K562 (cell line): Measurements from ENCODE around the gene IFNAR2. TPM values are rescaled to one million over a fixed set of nuclear protein-coding genes. Genes with fewer than 3 reads are reported as not detected.

Experiments
- ATAC-seq: fragments of 200-7000 bp; cut with Tn5 transposase; 3 replicates; pipeline ENCODE4 v1.9.1; 2020; ENCODE audit warnings: moderate library complexity
- BruUV-seq: library from RNA; stranded (reverse); fragments of 400-500 nt; replicated peaks from 2 replicates; lab custom pipeline; 2021; lab: Mats Ljungman, UMichigan
- CTCF ChIA-PET: fragments of 300-600 bp; formaldehyde crosslinking; extraction: SDS; loops from one replicate; lab custom pipeline; 2021; ENCODE audit warnings: low intra/inter-chr PET ratio; lab: Yijun Ruan, JAX
- POLR2A ChIA-PET: fragments of 300-600, 350-650 bp; sonication (Branson Sonifier 250); formaldehyde crosslinking; extraction: SDS; loops from one replicate; lab custom pipeline; 2021; ENCODE audit warnings: antibody characterized with exemption, inconsistent platforms; lab: Yijun Ruan, JAX
- DNase-seq, 4 experiments: peaks; one replicate each; pipeline versions ENCODE4 v3.0.0 to v3.0.0-alpha.2; 2011 to 2018; ENCODE audit warnings: low spot score in 3 of 4, mixed read lengths in 3 of 4; ENCODE audit errors: extremely low read depth in 1 of 4
- FAIRE-seq: peaks from 2 replicates; lab custom pipeline; 2011; peaks lifted over from hg19 to GRCh38; lab: Jason Lieb, UNC
- H2AFZ ChIP-seq: 2 replicates; pipeline ENCODE4 v1.6.0; 2011; ENCODE audit warnings: low read depth, low read length, control low read depth, inconsistent platforms
- H3K27ac ChIP-seq: fragments of 200-600 bp; 3 replicates; pipeline ENCODE4 v1.8.0; 2011; ENCODE audit warnings: low read depth, mild to moderate bottlenecking, control low read depth, inconsistent platforms, low read length, moderate library complexity, mixed read lengths; ENCODE audit errors: extremely low read depth
- H3K27me3 ChIP-seq, 2 experiments: fragments of 300-600 bp in 1 of 2; 2 replicates in 1 of 2; 3 replicates in 1 of 2; pipeline versions ENCODE4 v1.6.0 to v1.8.0; 2011; ENCODE audit warnings: inconsistent platforms in 2 of 2, low read length in 2 of 2, mild to moderate bottlenecking in 1 of 2, mixed read lengths in 1 of 2, moderate library complexity in 1 of 2; ENCODE audit not compliant: control insufficient read depth in 2 of 2, insufficient read depth in 2 of 2
- H3K36me3 ChIP-seq: fragments of 300-600 bp; 3 replicates; pipeline ENCODE4 v1.8.0; 2011; ENCODE audit warnings: mild to moderate bottlenecking, low read length, inconsistent platforms; ENCODE audit not compliant: control insufficient read depth, insufficient read depth
- H3K4me1 ChIP-seq, 2 experiments: fragments of 200-600 bp in 1 of 2; replicated peaks in 1 of 2; 2 replicates in 1 of 2; 3 replicates in 1 of 2; pipeline versions ENCODE4 v1.5.1 to v1.8.0; 2011; ENCODE audit warnings: inconsistent platforms in 2 of 2, low read length in 2 of 2, mild to moderate bottlenecking in 1 of 2, mixed read lengths in 1 of 2, moderate library complexity in 1 of 2; ENCODE audit not compliant: control insufficient read depth in 2 of 2, insufficient read depth in 2 of 2
- H3K4me2 ChIP-seq: 2 replicates; pipeline ENCODE4 v1.6.1; 2011; ENCODE audit warnings: low read length, control low read depth, inconsistent platforms, mixed read lengths; ENCODE audit not compliant: insufficient read depth
- H3K4me3 ChIP-seq: fragments of 200-600 bp; sonication (generic), shearing (Covaris generic); 2 replicates; pipeline ENCODE4 v1.5.1; 2016; ENCODE audit warnings: control low read depth, inconsistent platforms
- H3K79me2 ChIP-seq: fragments of 200-600 bp; 3 replicates; pipeline ENCODE4 v1.8.0; 2011; ENCODE audit warnings: low read length, inconsistent platforms; ENCODE audit not compliant: control insufficient read depth, insufficient read depth
- H3K9ac ChIP-seq, 2 experiments: 2 replicates each; pipeline versions ENCODE4 v1.6.0 to v1.6.1; 2011; ENCODE audit warnings: low read depth in 2 of 2, low read length in 2 of 2, control low read depth in 1 of 2, inconsistent platforms in 1 of 2, mild to moderate bottlenecking in 1 of 2, mixed read lengths in 1 of 2; ENCODE audit not compliant: insufficient read depth in 1 of 2
- H3K9me1 ChIP-seq: one replicate; pipeline ENCODE4 v1.6.0; 2011; ENCODE audit warnings: inconsistent platforms, mild to moderate bottlenecking, low read length, moderate library complexity; ENCODE audit not compliant: control insufficient read depth, insufficient read depth
- H3K9me3 ChIP-seq: replicated peaks from 2 replicates; pipeline ENCODE4 v1.5.1; 2011; ENCODE audit warnings: low read depth, low read length, inconsistent platforms; ENCODE audit not compliant: control insufficient read depth, insufficient read depth
- H4K20me1 ChIP-seq: replicated peaks from 2 replicates; pipeline ENCODE4 v1.6.1; 2011; ENCODE audit warnings: low read length, inconsistent platforms, mixed read lengths; ENCODE audit not compliant: control insufficient read depth, insufficient read depth
- CTCF ChIP-seq, 3 experiments: IDR thresholded peaks in 2 of 3; conservative IDR thresholded peaks in 1 of 3; 2 replicates each; pipeline ENCODE4 v1.5.1; 2011 to 2012; ENCODE audit warnings: low read length in 3 of 3, mild to moderate bottlenecking in 3 of 3, control low read depth in 2 of 3, improper control_type of control experiment in 1 of 3, inconsistent platforms in 1 of 3, low read depth in 1 of 3, mixed read lengths in 1 of 3, moderate library complexity in 1 of 3; ENCODE audit not compliant: insufficient read depth in 2 of 3
- DEAF1 ChIP-seq: fragments of 450-650 bp; formaldehyde crosslinking; IDR thresholded peaks from 2 replicates; pipeline ENCODE4 v1.4.0; 2020; ENCODE audit warnings: mild to moderate bottlenecking, moderate library complexity
- JUND ChIP-seq, 2 experiments: IDR thresholded peaks; 2 replicates in 1 of 2; 3 replicates in 1 of 2; pipeline ENCODE4 v1.6.1; 2011; ENCODE audit warnings: borderline replicate concordance in 2 of 2, low read depth in 2 of 2, low read length in 2 of 2, improper control_type of control experiment in 1 of 2, missing biosample characterization in 1 of 2, missing genetic modification characterization in 1 of 2, missing genetic modification reagents in 1 of 2
- NONO ChIP-seq, 2 experiments: fragments of 200-400 bp in 1 of 2; fragments of 450-650 bp in 1 of 2; formaldehyde crosslinking in 1 of 2; IDR thresholded peaks; 2 replicates each; pipeline ENCODE4 v1.6.1; 2017; ENCODE audit warnings: low read depth in 2 of 2, mild to moderate bottlenecking in 2 of 2, moderate library complexity in 2 of 2, low read length in 1 of 2
- PTRF ChIP-seq: fragments of 450-650 bp; IDR thresholded peaks from 2 replicates; pipeline ENCODE4 v1.6.1; 2016; ENCODE audit warnings: mild to moderate bottlenecking, missing genetic modification characterization, missing compliant biosample characterization
- RAD21 ChIP-seq, 2 experiments: fragments of 250-450 bp in 1 of 2; fragments of 450-650 bp in 1 of 2; sonication (Bioruptor Pico) in 1 of 2; formaldehyde crosslinking in 1 of 2; IDR thresholded peaks in 1 of 2; conservative IDR thresholded peaks in 1 of 2; 2 replicates each; pipeline versions ENCODE4 v1.4.0 to v1.8.0; 2020 to 2022; ENCODE audit warnings: mild to moderate bottlenecking in 2 of 2, moderate library complexity in 1 of 2
- SMARCA4 ChIP-seq: fragments of 450-650 bp; IDR thresholded peaks from 2 replicates; pipeline ENCODE4 v1.6.1; 2016
- SMC3 ChIP-seq: conservative IDR thresholded peaks from 2 replicates; pipeline ENCODE4 v1.6.1; 2011; ENCODE audit warnings: low read depth, low read length, improper control_type of control experiment; ENCODE audit not compliant: insufficient read depth
- ZNF583 ChIP-seq: fragments of 250-450 bp; sonication (Bioruptor Pico); IDR thresholded peaks from 2 replicates; pipeline ENCODE4 v1.4.0; 2020
- WGBS: fragments of 100-300 bp; shearing (Covaris generic); methylation state at CpG from one replicate; pipeline ENCODE4 v1.1.6; 2016; ENCODE audit warnings: low coverage, mixed read lengths; ENCODE audit not compliant: insufficient coverage; ENCODE audit errors: missing lambda C conversion rate; 5-methylcytosine and 5-hydroxymethylcytosine counted together
- in situ Hi-C: fragments of 300-500 bp; cut with MboI; formaldehyde crosslinking; loops from 4 replicates; pipeline ENCODE4 v1.15.0; 2018; ENCODE audit warnings: inconsistent platforms, mixed read lengths
- intact Hi-C: fragments of 100-400 bp; cut with micrococcal nuclease; formaldehyde crosslinking; loops from 2 replicates; pipeline ENCODE4 v1.14.2; 2022
- polyA plus RNA-seq, 8 experiments: library from polyadenylated mRNA; depleted of rRNA in 4 of 8; stranded (reverse) in 5 of 8; unstranded in 3 of 8; fragments of >200 nt; fragmentation: Nextera tagmentation in 2 of 8; fragmentation: Illumina TruSeq in 1 of 8; extraction: Ambion mirVana in 2 of 8; extraction: Trizol in 1 of 8; gene quantifications; 2 replicates each; pipeline versions ENCODE4 v1.2.1 to v1.2.3, GENCODE V29; 2011 to 2014; ENCODE audit warnings: inconsistent platforms in 1 of 8, missing spikeins in 1 of 8
- total RNA-seq, 7 experiments: library from RNA; depleted of rRNA in 6 of 7; stranded (reverse); fragments of >200 nt in 6 of 7; fragmentation: Illumina TruSeq in 2 of 7; extraction: Trizol in 2 of 7; gene quantifications; 2 replicates each; pipeline versions ENCODE4 v1.2.1 to v1.2.3, GENCODE V29; 2011 to 2021; ENCODE audit warnings: low replicate concordance in 1 of 7
- TF ChIP-seq, protein P1 (sequence below): fragments of 250-450 bp; sonication (Bioruptor Pico); IDR thresholded peaks from 2 replicates; pipeline ENCODE4 v1.8.0; 2022; ENCODE audit warnings: inconsistent platforms

Gene IFNAR2
- total and polyA plus RNA-seq, 9 of the 15 experiments (the other 6 are each of a cell fraction or from before 2014, with no cell fraction given) = 1.7 to 48.3 (median 8.4) TPM

DNA sequence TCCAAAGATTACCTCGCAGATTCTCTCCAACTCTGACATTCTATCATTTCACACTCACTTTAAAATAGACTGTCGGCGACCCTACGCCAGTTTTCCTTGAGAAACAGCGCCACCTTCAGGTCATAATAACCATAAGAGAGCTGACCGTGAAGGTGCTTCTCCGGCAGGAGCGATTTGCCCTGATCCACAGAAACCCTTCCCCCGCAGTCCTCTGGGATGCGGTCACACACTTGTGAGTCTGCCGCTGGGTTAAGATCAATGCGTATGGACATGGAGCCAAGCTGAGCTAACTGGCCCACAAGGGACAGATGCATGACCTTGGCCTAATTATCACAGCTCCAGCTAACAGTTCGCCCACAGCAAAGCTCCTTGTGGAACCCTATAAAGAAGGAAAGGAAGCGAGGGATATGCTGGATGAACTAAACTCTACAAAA, 32.8 kb upstream of the IFNAR2 start:
- peak; percentile 91 for FAIRE-seq
- DNase-seq = peak; percentile 75 to 87 (median 80)
- TF ChIP-seq RAD21 (CRISPR knock-in tag; conservative IDR thresholded peaks at IDR 0.05 in 1 of 2, IDR thresholded peaks at IDR 0.05 in 1 of 2) = peak; percentile 79 to 88
- 0 out of 4 replicates have a peak, but pooled peaks of 1 of the 2 experiments have one; percentile 40 for TF ChIP-seq NONO (IDR thresholded peaks at IDR 0.05; ENCODE audit: low read depth in 2 of 2, low read length in 1 of 2)
- TF ChIP-seq DEAF1 (CRISPR knock-in tag) = peak; percentile 64
- peak; percentile 21; the same call in 1 of the 2 replicates for TF ChIP-seq SMARCA4
- 0 out of 2 replicates have a peak, but pooled peaks have one; percentile 9 for TF ChIP-seq JUND (IDR thresholded peaks at IDR 0.05; ENCODE audit: borderline replicate concordance, low read depth, low read length)
- no peak for TF ChIP-seq JUND (tag; IDR thresholded peaks at IDR 0.05; ENCODE audit: borderline replicate concordance, low read depth, low read length)
- TF ChIP-seq CTCF (IDR thresholded peaks at IDR 0.05 in 2 of 3, conservative IDR thresholded peaks at IDR 0.05 in 1 of 3; ENCODE audit: insufficient read depth in 2 of 3, low read depth in 1 of 3, low read length in 3 of 3) = peak; percentile 83 to 91 (median 90)
- TF ChIP-seq SMC3 = peak; percentile 63; the same call in 1 of the 2 replicates
- TF ChIP-seq, protein P1, sequence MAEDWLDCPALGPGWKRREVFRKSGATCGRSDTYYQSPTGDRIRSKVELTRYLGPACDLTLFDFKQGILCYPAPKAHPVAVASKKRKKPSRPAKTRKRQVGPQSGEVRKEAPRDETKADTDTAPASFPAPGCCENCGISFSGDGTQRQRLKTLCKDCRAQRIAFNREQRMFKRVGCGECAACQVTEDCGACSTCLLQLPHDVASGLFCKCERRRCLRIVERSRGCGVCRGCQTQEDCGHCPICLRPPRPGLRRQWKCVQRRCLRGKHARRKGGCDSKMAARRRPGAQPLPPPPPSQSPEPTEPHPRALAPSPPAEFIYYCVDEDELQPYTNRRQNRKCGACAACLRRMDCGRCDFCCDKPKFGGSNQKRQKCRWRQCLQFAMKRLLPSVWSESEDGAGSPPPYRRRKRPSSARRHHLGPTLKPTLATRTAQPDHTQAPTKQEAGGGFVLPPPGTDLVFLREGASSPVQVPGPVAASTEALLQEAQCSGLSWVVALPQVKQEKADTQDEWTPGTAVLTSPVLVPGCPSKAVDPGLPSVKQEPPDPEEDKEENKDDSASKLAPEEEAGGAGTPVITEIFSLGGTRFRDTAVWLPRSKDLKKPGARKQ = 0 out of 2 replicates have a peak, but pooled peaks have one; percentile 17
- TF ChIP-seq PTRF (tag) = no peak
- TF ChIP-seq ZNF583 (CRISPR knock-in tag) = no peak

More for the DNA sequence above, 32.8 kb upstream of the IFNAR2 start:
- Histone ChIP-seq H2AFZ (no peak overlapping the region; the same call in 1 of the 2 replicates), H3K27ac (no peak overlapping the region), H4K20me1 (no peaks in the 10 kb centered on the region), H3K4me2 (0 out of 2 replicates have a peak overlapping the region, but pooled peaks have one; percentile 9), H3K36me3 (no peaks in the 10 kb centered on the region), H3K4me1 (no peaks in the 10 kb centered on the region; a peak in 2 of 5 replicates), H3K9me1 (no peaks in the 10 kb centered on the region), H3K79me2 (no peaks in the 10 kb centered on the region), H3K9me3 (no peaks in the 10 kb centered on the region), H3K27me3 (peaks cover 11 to 15% of the 10 kb centered on the region in 2 experiments), H3K4me3 (no peak overlapping the region), H3K9ac (no peak overlapping the region)
- ATAC-seq = peak; percentile 85
- ChIA-PET POLR2A (interaction anchor here (0.6 to 1.2 kb wide), 6 partner anchors 20 to 409 kb away, joined by 3 to 6 read pairs (median 3); no protein-coding TSS in a partner anchor), CTCF (interaction anchor here (0.6 to 2.6 kb wide), 9 partner anchors 34 to 544 kb away, joined by 3 to 12 read pairs (median 4); no protein-coding TSS in a partner anchor)
- intact Hi-C loops = loop anchor here (1.0 to 5.0 kb wide), 6 partner anchors 70 to 545 kb away; partner anchors contain the start of gene IL10RB
- no TSS peak for BruUV-seq
- WGBS = 4% methylated on average over 14 of the region's 14 CpGs
- in situ Hi-C loops = loop anchor here (5.0 to 25.0 kb wide), 6 partner anchors 180 to 535 kb away; no protein-coding TSS in a partner anchor
